Measurements from ENCODE around the gene COPG2. TPM values are rescaled to one million over a fixed set of nuclear protein-coding genes. Genes with fewer than 3 reads are reported as not detected.
A peak's percentile ranks its signal among the peaks of the same experiment; 100 is the strongest.

Gene COPG2
- polyA plus RNA-seq, 1 of the 3 experiments (the other 2 are of a cell fraction) = 44.3 TPM

GRCh38 chr7:130639388-130639787, 29.2 kb downstream of the COPG2 start (continued):
- TF ChIP-seq CTCF (IDR thresholded peaks at IDR 0.05) (no peak), JUND (IDR thresholded peaks at IDR 0.05) (no peak), RAD21 (IDR thresholded peaks at IDR 0.05; ENCODE audit: low read length) (no peak), TCF12 (IDR thresholded peaks at IDR 0.05) (no peak), TEAD4 (IDR thresholded peaks at IDR 0.05; ENCODE audit: borderline replicate concordance, insufficient read depth) (no peak), ELF1 (IDR thresholded peaks at IDR 0.05) (no peak), ZBTB33 (IDR thresholded peaks at IDR 0.05; ENCODE audit: borderline replicate concordance, low read depth) (no peak)

GRCh38 chr7:130632111-130632510, 36.4 kb downstream of the COPG2 start:
- peaks cover 0 to 12% of the 10 kb centered on the region in 2 experiments for H3K36me3 ChIP-seq (replicated peaks in 1 of 2; ENCODE audit: control insufficient read depth in 1 of 2, insufficient read depth in 2 of 2, low read length in 1 of 2)
- H3K27me3 ChIP-seq (ENCODE audit: insufficient read depth) = no peaks in the 10 kb centered on the region
- peaks cover 7% of the 10 kb centered on the region; the same call in 1 of the 2 replicates for H3K9me2 ChIP-seq
- peaks cover 29% of the 10 kb centered on the region for H3K9me3 ChIP-seq
- peak; percentile 20; the same call in 1 of the 2 replicates for TF ChIP-seq FOSL2 (IDR thresholded peaks at IDR 0.05; ENCODE audit: borderline replicate concordance, low read depth)
- no peak for TF ChIP-seq RCOR1 (IDR thresholded peaks at IDR 0.05; ENCODE audit: low read length)
- TF ChIP-seq JUND (IDR thresholded peaks at IDR 0.05) = peak; percentile 14; the same call in 1 of the 2 replicates
- no peaks in the 10 kb centered on the region for H3K4me1 ChIP-seq (ENCODE audit: control insufficient read depth in 1 of 2, insufficient read depth in 2 of 2, low read depth in 1 of 2, low read length in 1 of 2)
- no peak overlapping the region for H2AFZ ChIP-seq (ENCODE audit: low read depth)
- no peak overlapping the region for H3K4me3 ChIP-seq (ENCODE audit: low read depth in 2 of 2, low read length in 1 of 2)
- ChIA-PET CTCF (no interaction called here), POLR2A (no interaction called here)
- H3K79me2 ChIP-seq (ENCODE audit: insufficient read depth) = no peaks in the 10 kb centered on the region
- peaks cover 8% of the 10 kb centered on the region for H3F3A ChIP-seq (replicated peaks; ENCODE audit: insufficient read depth)
- H4K20me1 ChIP-seq (ENCODE audit: insufficient read depth) = no peaks in the 10 kb centered on the region
- DNase-seq = no peak
- no peak overlapping the region for H3K9ac ChIP-seq
- H3K4me2 ChIP-seq = no peak overlapping the region
- H3K27ac ChIP-seq (ENCODE audit: low read depth in 2 of 2, low read length in 1 of 2) = peak overlapping the region in 1 of 2 experiments; percentile 0; a peak in 1 of 4 replicates

GRCh38 chr7:130628901-130629300, 39.6 kb downstream of the COPG2 start:
- Histone ChIP-seq H3K27me3 (ENCODE audit: insufficient read depth) (no peaks in the 10 kb centered on the region), H3K4me3 (ENCODE audit: low read depth in 2 of 2, low read length in 1 of 2) (no peak overlapping the region), H3F3A (replicated peaks; ENCODE audit: insufficient read depth) (peaks cover 8% of the 10 kb centered on the region), H3K9ac (no peak overlapping the region), H3K79me2 (ENCODE audit: insufficient read depth) (no peaks in the 10 kb centered on the region), H3K9me2 (peaks cover 7% of the 10 kb centered on the region; the same call in 1 of the 2 replicates), H3K36me3 (replicated peaks in 1 of 2; ENCODE audit: control insufficient read depth in 1 of 2, insufficient read depth in 2 of 2, low read length in 1 of 2) (peaks cover 0 to 20% of the 10 kb centered on the region in 2 experiments), H3K27ac (ENCODE audit: low read depth in 2 of 2, low read length in 1 of 2) (no peak overlapping the region), H3K4me2 (no peak overlapping the region), H2AFZ (ENCODE audit: low read depth) (no peak overlapping the region), H3K9me3 (peaks cover 15% of the 10 kb centered on the region), H3K4me1 (ENCODE audit: control insufficient read depth in 1 of 2, insufficient read depth in 2 of 2, low read depth in 1 of 2, low read length in 1 of 2) (no peaks in the 10 kb centered on the region), H4K20me1 (ENCODE audit: insufficient read depth) (no peaks in the 10 kb centered on the region)
- no peak for DNase-seq
- ChIA-PET CTCF (interaction anchor here (0.6 kb wide), 1 partner anchor 489 kb away, joined by 3 read pairs; no protein-coding TSS in a partner anchor), POLR2A (no interaction called here)
- WGBS (ENCODE audit: low lambda C conversion rate) = 92% methylated on average over 1 of the region's 1 CpG
- TF ChIP-seq FOXJ3 (CRISPR knock-in tag; IDR thresholded peaks at IDR 0.05) = no peak
- TF ChIP-seq POLR2AphosphoS5 (IDR thresholded peaks at IDR 0.05; ENCODE audit: low read depth, low read length) = no peak
- no peak for TF ChIP-seq RXRA (IDR thresholded peaks at IDR 0.05; ENCODE audit: borderline replicate concordance, low read depth)

All from SK-N-SH (cell line).